Choroid plexus epithelial cell (primary cell): ENCODE results near the gene MTHFD2L.

ENCODE experiments used
- DNase-seq: peaks from one replicate; pipeline ENCODE4 v3.0.0-alpha.2; 2010; ENCODE audit warnings: low read depth
- H3K4me3 ChIP-seq: 2 replicates; pipeline ENCODE4 v1.5.1; 2011; ENCODE audit warnings: low read depth, mild to moderate bottlenecking, control low read depth, low read length, moderate library complexity
- CTCF ChIP-seq: conservative IDR thresholded peaks from 2 replicates; pipeline ENCODE4 v1.5.1; 2011; ENCODE audit warnings: low read depth, mild to moderate bottlenecking, control low read depth, inconsistent platforms, low read length, moderate library complexity

MTHFD2L gene

GRCh38 chr4:74311696-74312313 lies 153.9 kb downstream of the MTHFD2L start:
- no peak overlapping the region for H3K4me3 ChIP-seq
- peak; percentile 84 for DNase-seq
- TF ChIP-seq CTCF, result peak; percentile 74

GRCh38 chr4:74314329-74314728 lies 156.4 kb downstream of the MTHFD2L start:
- no peak overlapping the region for H3K4me3 ChIP-seq
- no peak for DNase-seq
- TF ChIP-seq CTCF, result no peak

GRCh38 chr4:74314944-74315343 lies 157.0 kb downstream of the MTHFD2L start:
- H3K4me3 ChIP-seq, result no peak overlapping the region
- no peak for TF ChIP-seq CTCF
- DNase-seq, result no peak

GRCh38 chr4:74315376-74315775 lies 157.5 kb downstream of the MTHFD2L start:
- no peak for TF ChIP-seq CTCF
- no peak overlapping the region for H3K4me3 ChIP-seq
- DNase-seq, result no peak

GRCh38 chr4:74316397-74316796 lies 158.5 kb downstream of the MTHFD2L start:
- TF ChIP-seq CTCF, result no peak
- H3K4me3 ChIP-seq, result no peak overlapping the region
- peak; percentile 71 for DNase-seq

GRCh38 chr4:74317616-74318246 lies 159.8 kb downstream of the MTHFD2L start:
- H3K4me3 ChIP-seq, result no peak overlapping the region
- no peak for DNase-seq
- no peak for TF ChIP-seq CTCF

GRCh38 chr4:74318276-74318675 lies 160.4 kb downstream of the MTHFD2L start:
- H3K4me3 ChIP-seq, result no peak overlapping the region
- no peak for DNase-seq
- TF ChIP-seq CTCF, result no peak
